ENCODE data around the gene MAGI2. TPM values are rescaled to one million over a fixed set of nuclear protein-coding genes. Genes with fewer than 3 reads are reported as not detected.

The MAGI2 gene
- total and polyA plus RNA-seq, 2 experiments from 2014 or later = 10.4 to 26.4 TPM

GRCh38 chr7:78786055-78786454, 667.4 kb downstream of the MAGI2 start:
- Mint-ChIP-seq H3K4me1 (peaks cover 12% of the 10 kb centered on the region), H3K27ac (no peak overlapping the region; the same call in 1 of the 2 replicates), H3K4me3 (no peak overlapping the region), H3K9me3 (no peaks in the 10 kb centered on the region), H3K36me3 (ENCODE audit: low read depth) (no peaks in the 10 kb centered on the region), H3K27me3 (ENCODE audit: insufficient read depth, low read depth, poor library complexity) (peaks cover 3% of the 10 kb centered on the region)
- no peak overlapping the region for H2AFZ ChIP-seq
- no peaks in the 10 kb centered on the region for H4K20me1 ChIP-seq (replicated peaks; ENCODE audit: insufficient read depth)
- H3F3A ChIP-seq (replicated peaks; ENCODE audit: low read depth) = no peaks in the 10 kb centered on the region
- H3K27ac ChIP-seq (ENCODE audit: low read depth) = no peak overlapping the region
- no peaks in the 10 kb centered on the region for H3K36me3 ChIP-seq (ENCODE audit: insufficient read depth)
- no peaks in the 10 kb centered on the region for H3K27me3 ChIP-seq (ENCODE audit: insufficient read depth)
- H3K9me2 ChIP-seq (ENCODE audit: insufficient read depth) = no peaks in the 10 kb centered on the region
- H3K4me1 ChIP-seq (ENCODE audit: insufficient read depth) = peaks cover 3% of the 10 kb centered on the region; the same call in 1 of the 2 replicates
- no peak for ATAC-seq
- H3K4me2 ChIP-seq = no peak overlapping the region
- no peak for DNase-seq (ENCODE audit: low spot score)
- H3K4me3 ChIP-seq = no peak overlapping the region
- no peaks in the 10 kb centered on the region for H3K79me2 ChIP-seq (replicated peaks; ENCODE audit: insufficient read depth)
- TF ChIP-seq ZNF114 (CRISPR knock-in tag; IDR thresholded peaks at IDR 0.05) = no peak
- no peak for TF ChIP-seq ZNF331 (CRISPR knock-in tag; IDR thresholded peaks at IDR 0.05; ENCODE audit: low read depth)
- TF ChIP-seq NANOG (IDR thresholded peaks at IDR 0.05; ENCODE audit: borderline replicate concordance) = no peak
- no peak for TF ChIP-seq JUNB (IDR thresholded peaks at IDR 0.05; ENCODE audit: unreplicated experiment)
- no peak for TF ChIP-seq CREB1 (CRISPR knock-in tag; IDR thresholded peaks at IDR 0.05; ENCODE audit: low read depth)
- no peak for TF ChIP-seq ETS1 (IDR thresholded peaks at IDR 0.05)
- no peak for TF ChIP-seq POLR2AphosphoS5 (IDR thresholded peaks at IDR 0.05; ENCODE audit: low read depth)
- no peak for TF ChIP-seq CTCF (conservative IDR thresholded peaks at IDR 0.05; ENCODE audit: low read depth in 2 of 2)
- no peak for TF ChIP-seq EZH2 (IDR thresholded peaks at IDR 0.05; ENCODE audit: low read depth, unreplicated experiment)
- no peak for TF ChIP-seq STAT1 (IDR thresholded peaks at IDR 0.05; ENCODE audit: unreplicated experiment)
- TF ChIP-seq REST (IDR thresholded peaks at IDR 0.05; ENCODE audit: unreplicated experiment) = no peak
- TF ChIP-seq ZNF462 (CRISPR knock-in tag; IDR thresholded peaks at IDR 0.05) = no peak
